Fibroblast of lung (primary cell): ENCODE data around the gene SLCO2B1.

ENCODE experiments used
- EZH2 ChIP-seq: IDR thresholded peaks from 2 replicates; pipeline ENCODE4 v1.5.1; 2012; ENCODE audit warnings: low read length, control low read depth, mild to moderate bottlenecking; ENCODE audit errors: missing control alignments
- TF ChIP-seq, protein P1 (sequence below), 2 donors: IDR thresholded peaks in 1 of 2; conservative IDR thresholded peaks in 1 of 2; 1 replicate in 1 of 2; 2 replicates in 1 of 2; pipeline ENCODE4 v1.5.1; 2011 to 2012; ENCODE audit warnings: low read length in 2 of 2, control low read depth in 1 of 2, inconsistent platforms in 1 of 2, low read depth in 1 of 2, mild to moderate bottlenecking in 1 of 2

DNA sequence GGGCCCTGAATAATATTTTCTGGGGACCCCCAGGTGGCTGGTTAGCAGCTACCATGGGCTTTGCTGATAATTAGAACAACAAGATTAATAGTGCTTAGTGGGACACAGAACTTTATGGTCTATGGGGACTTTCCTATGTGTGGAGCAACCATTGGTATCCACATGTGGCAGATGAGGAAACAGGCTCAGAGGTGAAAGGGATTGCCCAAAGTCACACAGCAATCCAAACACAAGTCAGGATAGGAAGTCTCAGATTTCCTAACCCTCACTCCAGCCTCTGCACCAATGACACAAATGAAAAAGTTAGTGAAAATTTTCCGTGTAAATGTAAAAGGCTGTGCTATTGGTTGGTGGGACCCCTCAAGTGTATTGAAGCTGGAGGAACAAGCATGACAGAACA is 15.3 kb upstream of the SLCO2B1 start:
- TF ChIP-seq, protein P1, sequence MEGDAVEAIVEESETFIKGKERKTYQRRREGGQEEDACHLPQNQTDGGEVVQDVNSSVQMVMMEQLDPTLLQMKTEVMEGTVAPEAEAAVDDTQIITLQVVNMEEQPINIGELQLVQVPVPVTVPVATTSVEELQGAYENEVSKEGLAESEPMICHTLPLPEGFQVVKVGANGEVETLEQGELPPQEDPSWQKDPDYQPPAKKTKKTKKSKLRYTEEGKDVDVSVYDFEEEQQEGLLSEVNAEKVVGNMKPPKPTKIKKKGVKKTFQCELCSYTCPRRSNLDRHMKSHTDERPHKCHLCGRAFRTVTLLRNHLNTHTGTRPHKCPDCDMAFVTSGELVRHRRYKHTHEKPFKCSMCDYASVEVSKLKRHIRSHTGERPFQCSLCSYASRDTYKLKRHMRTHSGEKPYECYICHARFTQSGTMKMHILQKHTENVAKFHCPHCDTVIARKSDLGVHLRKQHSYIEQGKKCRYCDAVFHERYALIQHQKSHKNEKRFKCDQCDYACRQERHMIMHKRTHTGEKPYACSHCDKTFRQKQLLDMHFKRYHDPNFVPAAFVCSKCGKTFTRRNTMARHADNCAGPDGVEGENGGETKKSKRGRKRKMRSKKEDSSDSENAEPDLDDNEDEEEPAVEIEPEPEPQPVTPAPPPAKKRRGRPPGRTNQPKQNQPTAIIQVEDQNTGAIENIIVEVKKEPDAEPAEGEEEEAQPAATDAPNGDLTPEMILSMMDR (conservative IDR thresholded peaks at IDR 0.05 in 1 of 2, IDR thresholded peaks at IDR 0.05 in 1 of 2; ENCODE audit: low read depth in 1 of 2, low read length in 2 of 2) = no peak
- TF ChIP-seq EZH2 = no peak
